Ovary (tissue), 3 donors: ENCODE measurements around the gene SOCS1.

ENCODE experiments used
- CTCF ChIP-seq, 3 donors: fragments of 450-650 bp in 2 of 3; fragments of 200-600 bp in 1 of 3; IDR thresholded peaks; one replicate each; pipeline versions ENCODE4 v1.5.1 to v1.8.0; 2016 to 2022; ENCODE audit warnings: antibody characterized with exemption in 3 of 3, mild to moderate bottlenecking in 1 of 3
- POLR2A ChIP-seq: fragments of 450-650 bp; IDR thresholded peaks from one replicate; pipeline ENCODE4 v1.6.1; 2017; ENCODE audit warnings: antibody characterized with exemption, mild to moderate bottlenecking, moderate library complexity
- donor health status: DM: no; HTN: no; CAD: no.

GRCh38 chr16:11259655-11260595, 3.9 kb upstream of the SOCS1 start:
- TF ChIP-seq CTCF (IDR thresholded peaks at IDR 0.05) (no peak), POLR2A (no peak)
